Fibroblast of the conjunctiva (primary cell): ENCODE measurements around the gene FBP1.

Experiments used
- DNase-seq: peaks from one replicate; pipeline ENCODE4 v3.0.0-alpha.2; 2010; ENCODE audit warnings: low read depth

Gene FBP1

GRCh38 chr9:94656200-94656599 lies 16.9 kb upstream of the FBP1 start:
- DNase-seq = no peak

DNA sequence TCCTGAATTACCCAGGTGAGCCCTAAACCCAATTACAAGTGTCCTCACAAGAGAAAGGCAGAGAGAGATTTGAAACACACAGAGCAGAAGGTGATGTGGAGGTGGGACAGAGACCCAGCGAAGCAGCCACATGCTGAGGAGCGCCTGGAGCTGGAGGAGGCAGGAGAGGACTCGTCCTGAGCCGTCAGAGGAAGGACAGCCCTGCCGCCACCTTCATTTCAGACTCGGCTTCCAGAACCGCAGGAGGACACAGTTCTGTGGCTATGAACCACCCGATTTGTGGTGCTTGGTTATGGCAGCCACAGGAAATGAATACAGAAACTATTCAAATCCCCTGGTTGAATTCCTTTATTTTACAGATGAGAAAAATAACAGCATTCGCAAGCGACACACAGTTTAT lies 16.4 kb upstream of the FBP1 start:
- DNase-seq = no peak

DNA sequence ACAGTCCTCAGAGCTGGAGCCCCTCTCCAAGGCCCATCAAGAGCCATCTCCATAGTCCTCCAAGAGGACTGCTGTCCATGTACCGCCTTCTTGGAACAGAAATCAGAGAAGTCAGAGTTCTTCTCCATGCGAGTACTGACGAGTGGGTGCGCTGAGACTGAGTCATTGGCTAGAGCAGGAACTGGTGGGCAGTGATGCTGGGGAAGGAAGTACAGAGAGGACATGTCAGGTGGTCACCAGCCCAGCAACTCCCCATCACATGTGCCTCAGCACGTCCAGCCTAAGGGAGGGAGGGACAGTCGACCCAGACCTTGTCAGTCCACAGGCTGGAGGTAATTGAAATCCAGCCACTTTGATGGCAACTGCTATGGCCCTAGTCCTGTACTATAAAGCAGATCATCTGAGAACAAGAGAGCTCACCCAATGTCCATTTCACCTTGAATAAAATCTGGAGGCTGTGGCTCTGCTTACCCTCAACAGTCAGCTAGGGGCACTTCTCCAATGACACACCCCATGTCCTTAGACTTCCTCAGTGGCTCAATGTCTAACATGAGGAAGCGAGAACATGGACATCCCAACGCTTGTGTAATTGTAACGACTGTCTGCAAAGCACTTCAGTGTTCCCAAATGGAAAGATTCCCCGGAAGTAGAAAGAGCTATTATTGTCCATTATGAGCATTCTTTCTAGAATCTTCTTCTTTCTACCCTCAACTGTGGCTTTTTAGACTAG lies 15.0 kb upstream of the FBP1 start:
- DNase-seq = no peak

GRCh38 chr9:94650949-94651348 lies 11.6 kb upstream of the FBP1 start:
- DNase-seq = no peak

GRCh38 chr9:94649100-94649819 lies 9.9 kb upstream of the FBP1 start:
- DNase-seq = no peak

DNA sequence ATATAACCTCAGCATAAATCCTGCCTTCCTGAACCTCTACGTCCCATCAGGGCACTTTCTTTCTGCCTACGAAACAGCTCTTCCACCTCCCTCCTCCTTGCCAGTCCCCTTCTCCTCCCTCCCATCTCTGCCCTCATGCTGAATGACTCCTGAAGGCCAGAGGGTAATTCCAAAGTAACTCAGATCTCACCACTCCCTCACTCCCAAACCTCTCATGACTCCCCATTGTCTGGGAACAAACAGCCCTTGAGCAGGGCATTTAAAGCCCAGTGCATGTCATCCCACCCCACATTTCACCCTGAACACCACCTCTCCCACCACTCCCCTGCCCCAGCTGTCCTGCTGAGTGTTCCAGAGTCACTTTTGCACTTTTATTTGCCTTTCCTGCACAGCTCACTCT lies 8.9 kb upstream of the FBP1 start:
- no peak for DNase-seq

- DNase-seq = no peak
These were observed 6.6 kb upstream of the FBP1 start for GRCh38 chr9:94645901-94646300.

GRCh38 chr9:94644543-94644942 lies 5.2 kb upstream of the FBP1 start:
- no peak for DNase-seq

DNA sequence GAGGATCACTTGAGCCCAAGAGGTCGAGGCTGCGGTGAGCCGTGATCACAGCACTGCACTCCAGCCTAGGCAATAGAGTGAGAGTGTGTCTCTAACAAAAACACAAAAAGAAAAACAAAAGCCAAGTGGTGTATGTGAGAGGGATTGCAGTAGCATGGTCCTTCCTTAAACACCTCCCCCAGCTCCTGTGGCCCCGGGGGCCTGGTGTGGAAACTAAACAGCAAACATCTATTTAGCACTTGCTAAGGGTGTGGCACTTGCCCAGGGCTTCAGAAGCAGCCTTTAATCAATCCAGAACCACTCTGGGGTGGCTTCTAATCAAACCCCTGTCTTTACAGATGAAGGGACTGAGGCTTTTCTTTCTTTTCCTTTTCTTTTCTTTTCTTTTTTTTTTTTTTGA lies 4.4 kb upstream of the FBP1 start:
- no peak for DNase-seq

GRCh38 chr9:94643176-94643575 lies 3.9 kb upstream of the FBP1 start:
- no peak for DNase-seq

GRCh38 chr9:94642501-94642900 lies 3.2 kb upstream of the FBP1 start:
- DNase-seq = no peak

DNA sequence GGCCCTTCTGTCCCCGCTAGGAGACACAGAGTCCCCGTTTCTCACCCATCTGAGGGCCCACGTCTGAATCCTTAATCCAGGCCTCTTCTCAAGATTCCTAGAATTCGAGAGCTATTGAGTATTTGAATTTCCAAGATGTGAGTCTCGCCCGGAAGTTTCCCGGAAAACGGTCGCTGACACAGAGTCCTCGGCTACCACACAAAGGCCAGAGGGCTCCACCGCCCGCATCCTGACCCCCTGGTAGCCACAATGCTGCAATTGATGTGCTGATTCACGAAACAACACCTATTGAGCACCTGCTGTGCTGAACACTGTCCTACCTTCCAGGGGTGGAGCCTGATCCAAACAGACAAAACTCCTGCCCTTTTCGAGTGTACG lies 670 bp upstream of the FBP1 start:
- DNase-seq = no peak

DNA sequence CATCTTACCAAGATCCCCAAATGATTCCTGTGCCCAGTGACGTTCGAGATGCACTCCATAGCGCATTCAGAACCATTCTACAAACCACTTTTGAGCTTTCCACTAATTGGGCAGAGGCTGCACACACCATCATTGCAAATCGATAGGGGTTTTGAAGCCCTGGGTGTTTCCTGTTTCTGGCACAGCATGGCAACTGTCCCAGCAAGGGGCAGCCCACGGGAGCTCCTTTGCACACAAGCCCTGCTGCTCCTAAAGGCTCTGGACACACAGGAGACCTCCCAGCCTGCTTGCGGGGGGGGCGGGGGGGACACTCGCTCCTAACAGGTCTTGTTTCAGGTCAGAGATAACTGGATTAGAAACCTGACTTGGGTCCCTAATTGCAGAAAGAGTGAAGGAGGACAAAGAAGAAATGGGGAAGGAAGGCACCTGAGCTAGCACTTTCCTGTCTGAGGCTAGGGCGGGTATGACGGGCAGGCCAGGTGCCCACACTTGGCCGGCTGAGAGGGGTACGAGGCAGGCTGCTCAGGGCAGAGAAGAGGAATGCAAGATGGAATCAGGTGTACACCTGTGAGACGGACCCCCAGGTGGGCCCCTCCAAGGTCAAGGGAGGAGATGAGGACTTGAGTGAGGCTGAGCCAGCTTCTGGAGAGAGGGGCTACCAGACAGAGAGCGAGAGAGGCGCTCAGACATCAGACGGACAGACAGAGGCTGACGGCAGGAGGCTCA lies 820 bp downstream of the FBP1 start:
- DNase-seq = no peak

DNA sequence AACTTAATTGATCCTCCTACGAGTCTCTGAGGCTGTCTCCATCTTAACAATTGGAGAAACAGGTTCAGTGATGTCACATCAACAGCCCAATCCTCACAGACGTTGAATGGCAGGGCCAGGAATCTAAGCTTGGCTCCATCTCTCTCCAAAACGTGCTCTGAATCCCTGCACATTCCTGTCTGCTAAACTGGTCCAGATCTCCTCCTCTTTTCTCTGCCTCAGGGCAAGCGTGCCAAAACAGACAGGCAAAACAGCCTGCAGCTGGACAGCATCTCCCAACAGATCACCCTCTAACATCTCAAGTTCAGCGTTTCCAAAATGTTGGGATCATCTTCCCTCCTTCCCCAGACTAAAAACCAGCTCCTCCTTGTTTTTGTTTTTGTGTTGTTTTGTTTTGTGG lies 6.6 kb downstream of the FBP1 start:
- no peak for DNase-seq

GRCh38 chr9:94631599-94631998 lies 7.7 kb downstream of the FBP1 start:
- no peak for DNase-seq

DNA sequence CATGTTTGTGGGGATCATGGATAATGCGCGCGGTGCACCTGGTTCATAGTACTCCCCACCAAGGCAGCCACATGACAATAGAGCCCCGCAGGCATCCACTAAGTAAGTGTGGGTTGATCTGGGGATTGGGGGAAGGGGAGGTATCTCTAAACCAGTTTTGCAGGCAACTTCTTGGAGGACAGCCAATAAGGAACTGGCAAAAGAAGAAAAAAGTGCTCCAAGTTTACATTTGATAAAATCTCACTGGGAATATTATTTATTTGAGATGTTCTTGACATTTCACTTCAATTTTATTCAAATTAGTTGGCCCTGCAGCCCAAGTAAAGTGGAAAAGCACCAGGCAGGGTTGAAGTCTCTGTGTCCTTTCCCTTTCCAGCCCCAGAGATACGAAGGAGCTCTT lies 8.5 kb downstream of the FBP1 start:
- DNase-seq = no peak

DNA sequence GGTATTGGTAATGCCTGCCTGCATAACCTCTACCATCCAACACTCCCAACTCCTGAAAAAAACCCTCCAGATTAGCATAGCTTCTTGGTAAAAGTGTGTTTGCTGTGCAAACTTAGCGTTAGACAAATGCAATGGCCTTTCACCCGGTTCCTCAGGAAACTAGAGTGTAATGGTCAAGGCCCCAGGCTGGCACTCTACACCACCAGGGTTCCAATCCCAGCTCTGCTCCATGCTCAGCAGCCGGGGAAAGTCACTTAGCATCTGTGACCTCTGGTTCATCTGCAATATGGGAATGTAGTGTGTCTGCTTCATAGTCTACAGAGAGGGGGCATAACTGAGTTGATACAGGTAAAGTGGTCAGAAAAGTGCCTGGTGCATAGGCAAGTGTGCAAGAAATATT lies 9.0 kb downstream of the FBP1 start:
- no peak for DNase-seq

DNA sequence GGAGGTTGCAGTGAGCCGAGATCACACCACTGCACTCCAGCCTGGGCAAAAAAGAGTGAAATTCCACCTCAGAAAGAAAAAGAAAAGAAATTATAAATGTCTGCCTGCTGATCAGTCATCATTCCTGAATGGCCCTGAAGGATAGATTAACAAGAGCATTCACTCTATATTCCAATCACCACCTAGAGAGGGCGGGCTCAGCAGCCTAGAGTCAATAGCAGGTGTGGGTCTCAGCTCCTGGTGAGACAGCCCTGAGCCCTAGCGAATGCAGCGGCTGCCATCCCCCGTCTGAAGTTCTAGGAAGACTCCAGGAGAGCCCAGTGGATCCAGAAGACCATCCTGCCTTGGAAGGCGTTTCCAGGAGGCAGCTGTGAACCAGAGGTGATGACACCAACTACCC lies 12.0 kb downstream of the FBP1 start:
- no peak for DNase-seq

- DNase-seq = no peak
These were observed 13.5 kb downstream of the FBP1 start for GRCh38 chr9:94625835-94626234.

DNA sequence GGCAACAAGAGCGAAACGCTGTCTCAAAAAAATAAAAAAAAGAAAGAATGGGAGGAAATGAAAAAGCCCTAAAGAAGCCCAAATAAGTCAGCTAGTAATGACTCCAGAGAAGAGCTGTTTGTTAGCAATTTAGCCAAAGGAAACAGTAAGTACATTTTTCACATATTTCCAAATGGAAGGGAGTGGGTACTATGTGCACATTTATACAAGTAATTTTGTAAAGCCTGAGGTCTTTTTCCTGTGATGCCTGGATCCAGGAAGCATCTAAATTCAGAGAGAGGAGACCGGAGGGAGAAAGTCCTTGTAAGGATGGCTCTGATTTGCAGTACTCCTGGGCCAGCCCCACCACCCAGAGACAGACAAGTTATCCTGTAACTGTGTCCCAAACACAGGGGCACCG lies 14.7 kb downstream of the FBP1 start:
- DNase-seq = no peak

- DNase-seq = no peak
These were observed 16.1 kb downstream of the FBP1 start for GRCh38 chr9:94623253-94623652.

DNA sequence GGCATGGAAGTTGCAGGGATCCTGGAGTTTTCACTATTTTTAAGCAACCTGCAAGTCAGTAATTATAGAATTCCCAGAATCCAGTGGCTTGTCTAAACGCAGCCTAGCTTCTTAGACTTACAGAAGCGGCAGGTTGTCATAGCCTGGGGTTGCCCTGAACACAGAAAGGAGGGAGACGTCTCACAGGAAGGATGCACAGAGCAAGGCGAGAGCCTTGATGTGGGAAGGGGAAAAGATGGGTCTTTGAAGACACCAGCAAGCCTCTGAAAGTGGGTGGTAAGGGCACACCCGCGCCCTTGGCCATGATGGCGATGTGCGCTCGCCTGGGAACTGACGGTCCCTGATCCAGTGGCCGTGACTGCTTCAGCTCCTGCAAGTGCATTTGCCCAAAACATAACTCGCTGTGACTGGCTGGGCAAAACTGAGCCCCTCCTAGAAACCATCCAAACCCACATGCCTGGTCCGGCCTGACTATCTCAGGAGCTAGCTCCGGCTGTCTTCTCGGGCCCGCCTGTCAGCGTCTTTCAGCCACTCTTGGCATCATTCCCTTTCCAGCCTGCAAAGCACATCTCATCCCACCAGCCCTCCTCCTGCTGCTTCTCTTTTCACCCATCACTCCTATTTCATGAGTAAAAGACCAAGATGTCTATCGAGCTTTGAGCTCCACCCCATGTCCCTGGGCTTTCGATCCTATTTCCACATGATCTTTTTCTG lies 17.1 kb downstream of the FBP1 start:
- no peak for DNase-seq

- DNase-seq = no peak
These were observed 20.3 kb downstream of the FBP1 start for GRCh38 chr9:94619026-94619425.
